Bronchial epithelial cell (primary cell): ENCODE results near the gene NOXRED1. TPM values are rescaled to one million over a fixed set of nuclear protein-coding genes. Genes with fewer than 3 reads are reported as not detected.

ENCODE experiments used
- DNase-seq: peaks from one replicate; pipeline ENCODE4 v3.0.0-alpha.2; 2010; ENCODE audit warnings: low read depth
- FAIRE-seq: peaks from 2 replicates; lab custom pipeline; 2011; peaks lifted over from hg19 to GRCh38; lab: Jason Lieb, UNC
- H3K27me3 ChIP-seq: 2 replicates; pipeline ENCODE4 v1.5.1; 2011; ENCODE audit warnings: low read length; ENCODE audit not compliant: control insufficient read depth, insufficient read depth
- H3K36me3 ChIP-seq: 2 replicates; pipeline ENCODE4 v1.5.1; 2011; ENCODE audit warnings: low read length; ENCODE audit not compliant: control insufficient read depth, insufficient read depth
- H3K4me3 ChIP-seq: 2 replicates; pipeline ENCODE4 v1.5.1; 2011; ENCODE audit warnings: mild to moderate bottlenecking, low read depth, low read length, control low read depth
- total RNA-seq: library from RNA; depleted of rRNA; stranded (reverse); fragments of >200 nt; gene quantifications from 2 replicates; pipeline ENCODE4 v1.2.1, GENCODE V29; 2014
- TF ChIP-seq, protein P1 (sequence below): IDR thresholded peaks from 2 replicates; pipeline ENCODE4 v1.5.1; 2011; ENCODE audit warnings: mild to moderate bottlenecking, moderate library complexity, low read length, control low read depth, inconsistent platforms; ENCODE audit not compliant: insufficient read depth, severe bottlenecking

The NOXRED1 gene
- total RNA-seq, 1 donor from 2014 or later: 0.26 TPM

DNA sequence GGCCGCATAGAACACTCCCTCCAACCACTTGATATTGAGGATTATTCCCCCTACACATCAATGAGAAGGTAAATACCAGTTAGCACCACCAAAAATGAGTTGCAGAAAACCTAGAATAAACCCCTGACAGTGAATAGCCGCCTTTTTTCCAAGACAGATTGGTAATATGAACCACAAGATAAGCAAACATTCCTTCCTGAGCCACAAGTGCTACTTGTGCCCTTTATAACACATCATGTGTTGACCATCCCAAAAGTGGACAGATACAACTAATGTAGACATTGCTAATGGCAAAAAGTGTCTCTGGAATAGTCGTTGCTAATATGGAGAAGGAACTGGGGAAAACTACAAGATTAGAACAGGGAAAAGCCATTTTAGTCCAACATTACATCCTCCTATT lies 17.2 kb downstream of the NOXRED1 start:
- DNase-seq (no peak), FAIRE-seq (no peak)
- Histone ChIP-seq H3K27me3 (no peaks in the 10 kb centered on the region), H3K4me3 (no peak overlapping the region), H3K36me3 (no peaks in the 10 kb centered on the region)
- TF ChIP-seq, protein P1, sequence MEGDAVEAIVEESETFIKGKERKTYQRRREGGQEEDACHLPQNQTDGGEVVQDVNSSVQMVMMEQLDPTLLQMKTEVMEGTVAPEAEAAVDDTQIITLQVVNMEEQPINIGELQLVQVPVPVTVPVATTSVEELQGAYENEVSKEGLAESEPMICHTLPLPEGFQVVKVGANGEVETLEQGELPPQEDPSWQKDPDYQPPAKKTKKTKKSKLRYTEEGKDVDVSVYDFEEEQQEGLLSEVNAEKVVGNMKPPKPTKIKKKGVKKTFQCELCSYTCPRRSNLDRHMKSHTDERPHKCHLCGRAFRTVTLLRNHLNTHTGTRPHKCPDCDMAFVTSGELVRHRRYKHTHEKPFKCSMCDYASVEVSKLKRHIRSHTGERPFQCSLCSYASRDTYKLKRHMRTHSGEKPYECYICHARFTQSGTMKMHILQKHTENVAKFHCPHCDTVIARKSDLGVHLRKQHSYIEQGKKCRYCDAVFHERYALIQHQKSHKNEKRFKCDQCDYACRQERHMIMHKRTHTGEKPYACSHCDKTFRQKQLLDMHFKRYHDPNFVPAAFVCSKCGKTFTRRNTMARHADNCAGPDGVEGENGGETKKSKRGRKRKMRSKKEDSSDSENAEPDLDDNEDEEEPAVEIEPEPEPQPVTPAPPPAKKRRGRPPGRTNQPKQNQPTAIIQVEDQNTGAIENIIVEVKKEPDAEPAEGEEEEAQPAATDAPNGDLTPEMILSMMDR: no peak

DNA sequence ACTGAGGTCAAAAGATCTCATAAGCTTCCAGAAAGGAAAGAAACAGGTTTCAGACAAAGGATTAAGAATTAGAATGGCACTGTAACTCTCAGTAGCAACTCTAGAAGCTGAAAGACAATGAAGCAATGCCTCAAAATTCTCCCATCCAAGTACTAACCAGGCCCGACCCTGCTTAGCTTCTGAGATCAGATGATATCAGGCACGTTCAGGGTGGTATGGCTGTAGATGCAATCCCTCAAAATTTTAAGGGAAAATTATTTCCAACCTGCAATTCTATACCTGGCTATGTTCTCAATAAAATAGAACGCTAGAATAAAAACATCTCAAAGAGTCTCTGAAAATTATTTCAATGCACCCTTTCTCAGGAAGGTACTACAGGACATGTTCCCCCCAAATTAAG lies 19.6 kb downstream of the NOXRED1 start:
- TF ChIP-seq, protein P1: no peak
- Histone ChIP-seq H3K36me3 (no peaks in the 10 kb centered on the region), H3K4me3 (no peak overlapping the region), H3K27me3 (no peaks in the 10 kb centered on the region)
- no peak for DNase-seq
- FAIRE-seq: no peak

DNA sequence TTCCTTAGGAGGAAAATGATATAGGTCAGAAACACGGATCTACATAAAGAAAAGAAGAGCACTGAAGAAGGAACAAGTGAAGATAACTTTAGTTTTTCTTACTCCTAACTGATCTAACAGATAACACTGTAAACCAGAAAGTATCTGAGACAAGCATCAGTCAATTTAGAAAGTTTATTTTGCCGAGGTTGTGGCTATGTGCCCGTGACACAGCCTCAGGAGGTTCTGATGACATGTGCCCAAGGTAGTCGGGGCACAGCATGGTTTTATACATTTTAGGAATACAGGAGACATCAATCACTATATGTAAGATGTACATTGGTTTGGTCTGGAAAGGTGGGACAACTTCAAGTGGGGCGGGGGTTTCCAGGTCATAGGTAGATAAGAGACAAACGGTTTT lies 23.1 kb downstream of the NOXRED1 start:
- Histone ChIP-seq H3K4me3 (no peak overlapping the region), H3K36me3 (no peaks in the 10 kb centered on the region), H3K27me3 (no peaks in the 10 kb centered on the region)
- TF ChIP-seq, protein P1: no peak
- DNase-seq (no peak), FAIRE-seq (no peak)

DNA sequence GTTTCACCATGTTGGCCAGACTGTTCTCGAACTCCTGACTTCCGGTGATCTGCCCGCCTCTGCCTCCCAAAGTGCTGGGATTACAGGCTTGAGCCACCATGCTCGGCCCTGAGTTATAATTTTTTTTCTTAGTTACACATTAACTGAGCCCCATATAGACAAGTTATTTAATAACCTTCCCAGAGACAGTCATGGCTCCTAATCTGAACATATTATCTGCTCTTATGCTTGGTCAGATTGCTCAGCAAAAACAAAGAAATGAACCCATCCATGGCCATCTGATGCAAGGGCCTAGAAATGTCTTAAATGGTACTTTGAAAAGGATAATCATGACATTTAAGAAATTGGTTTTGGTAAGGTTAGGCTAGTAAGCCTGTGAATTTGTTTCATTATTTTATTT lies 33.1 kb downstream of the NOXRED1 start:
- FAIRE-seq: no peak
- DNase-seq: no peak
- TF ChIP-seq, protein P1: no peak
- Histone ChIP-seq H3K36me3 (no peaks in the 10 kb centered on the region), H3K27me3 (no peaks in the 10 kb centered on the region), H3K4me3 (no peak overlapping the region)

DNA sequence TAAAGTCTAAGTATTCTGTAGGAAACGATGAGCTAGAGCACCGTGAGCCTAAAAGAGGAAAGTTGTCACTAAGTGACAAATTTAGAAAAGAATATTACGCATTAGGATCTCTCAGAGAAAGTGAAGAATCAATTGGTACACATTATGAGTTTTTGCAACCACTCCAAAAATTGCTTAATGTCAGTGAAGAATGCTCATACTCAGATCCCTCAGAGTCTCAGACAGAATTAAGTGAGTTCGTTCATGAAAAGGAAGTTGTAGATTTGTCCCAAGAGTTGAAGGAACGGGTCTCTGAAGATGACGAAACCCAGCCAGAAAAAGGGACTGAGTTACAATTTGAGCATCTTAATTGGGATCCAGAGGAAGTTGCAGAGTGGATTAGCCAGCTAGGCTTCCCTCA lies 44.6 kb downstream of the NOXRED1 start:
- FAIRE-seq: no peak
- no peaks in the 10 kb centered on the region for H3K36me3 ChIP-seq
- no peaks in the 10 kb centered on the region for H3K27me3 ChIP-seq
- TF ChIP-seq, protein P1: no peak
- DNase-seq: no peak
- H3K4me3 ChIP-seq: no peak overlapping the region

DNA sequence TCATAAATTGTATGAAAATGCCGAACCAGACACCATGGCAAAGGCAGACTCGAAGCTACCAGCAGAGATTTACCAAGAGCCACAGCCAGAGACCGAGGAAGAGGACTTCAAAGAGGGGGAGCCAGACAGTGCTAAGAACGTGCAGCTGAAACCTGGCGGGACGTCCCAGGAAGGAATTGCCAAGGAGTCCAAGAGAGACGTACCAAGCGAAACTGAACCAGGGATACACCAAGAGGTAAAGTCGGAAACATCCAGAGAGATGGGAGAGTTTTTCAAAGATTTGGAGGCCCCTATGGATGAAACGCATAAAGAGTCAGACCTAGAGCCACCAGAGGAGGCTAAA lies 45.9 kb downstream of the NOXRED1 start:
- no peaks in the 10 kb centered on the region for H3K36me3 ChIP-seq
- FAIRE-seq (no peak), DNase-seq (no peak)
- no peaks in the 10 kb centered on the region for H3K27me3 ChIP-seq
- peak overlapping the region; percentile 52 for H3K4me3 ChIP-seq
- TF ChIP-seq, protein P1: no peak
